ENCODE data around the gene TM4SF4.

Gene TM4SF4

GRCh38 chr3:149455989-149456388 lies 18.5 kb upstream of the TM4SF4 start:
- no peak for DNase-seq

DNA sequence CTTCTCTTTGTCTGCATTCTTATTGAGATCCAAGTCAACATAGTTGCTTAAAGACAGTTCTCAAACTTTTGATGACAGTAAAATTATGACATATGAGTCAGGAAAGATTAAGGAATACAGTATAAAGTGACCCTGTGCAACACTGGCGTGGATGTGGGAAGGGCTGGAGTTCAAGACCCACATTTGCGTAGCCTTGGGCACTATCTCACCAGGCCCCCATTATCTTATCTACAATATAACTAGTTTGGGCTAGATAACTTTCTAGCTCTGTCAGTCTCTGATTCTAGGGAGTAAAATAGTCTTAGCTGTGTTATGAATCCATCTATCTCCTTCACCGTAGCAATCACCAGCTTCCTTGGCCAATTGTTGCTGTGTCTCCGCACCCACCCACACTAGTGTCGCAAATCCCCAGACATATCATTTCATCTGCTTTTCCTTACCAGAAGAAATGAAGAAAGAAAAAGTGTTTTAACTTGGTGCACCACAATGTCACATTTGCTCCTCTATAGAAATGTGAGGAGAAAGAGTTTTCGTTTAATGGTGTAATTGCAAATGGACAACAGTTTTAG lies 14.9 kb upstream of the TM4SF4 start:
- DNase-seq: no peak

- DNase-seq: no peak
Measured at GRCh38 chr3:149460117-149460516, 14.4 kb upstream of the TM4SF4 start.

DNA sequence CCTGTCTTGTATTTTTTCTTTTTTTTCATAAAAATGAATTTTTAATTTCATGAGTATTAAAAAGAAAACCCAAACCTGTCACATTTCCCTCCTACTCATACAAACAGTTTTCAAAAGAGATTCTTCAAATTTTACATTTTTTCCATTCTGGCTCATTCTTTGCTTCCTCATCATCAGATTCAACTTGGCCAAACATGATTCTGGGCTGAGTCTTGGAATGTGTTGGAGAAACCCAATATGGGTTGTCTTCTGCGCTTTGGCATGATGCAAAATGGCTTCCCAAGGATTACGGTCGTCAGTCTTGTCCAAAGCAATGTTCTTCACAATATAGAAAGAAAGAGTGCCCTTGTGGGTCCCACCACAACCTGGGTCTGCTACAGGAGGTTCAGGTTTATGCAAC lies 12.4 kb upstream of the TM4SF4 start:
- no peak for DNase-seq

DNA sequence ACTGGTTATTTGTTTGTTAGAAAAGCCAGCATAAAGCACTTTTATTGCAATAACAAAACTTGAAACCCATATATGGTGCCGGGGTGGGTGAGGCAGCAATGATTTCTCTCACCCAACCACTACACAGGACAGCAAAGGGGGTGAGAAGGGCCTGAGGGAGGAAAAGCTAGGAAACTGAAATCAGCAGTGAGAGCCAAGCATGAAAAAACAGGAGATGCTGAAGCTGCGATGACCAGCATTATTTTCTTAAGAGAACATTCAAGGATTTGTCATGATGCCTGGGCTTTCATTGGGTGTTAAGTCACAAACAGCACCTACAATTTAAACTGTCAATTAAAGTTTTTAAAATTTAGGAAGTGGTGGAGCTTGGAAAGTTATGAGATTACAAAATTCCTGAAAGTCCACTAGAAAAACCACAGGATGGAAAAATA lies 11.9 kb upstream of the TM4SF4 start:
- DNase-seq: no peak

DNA sequence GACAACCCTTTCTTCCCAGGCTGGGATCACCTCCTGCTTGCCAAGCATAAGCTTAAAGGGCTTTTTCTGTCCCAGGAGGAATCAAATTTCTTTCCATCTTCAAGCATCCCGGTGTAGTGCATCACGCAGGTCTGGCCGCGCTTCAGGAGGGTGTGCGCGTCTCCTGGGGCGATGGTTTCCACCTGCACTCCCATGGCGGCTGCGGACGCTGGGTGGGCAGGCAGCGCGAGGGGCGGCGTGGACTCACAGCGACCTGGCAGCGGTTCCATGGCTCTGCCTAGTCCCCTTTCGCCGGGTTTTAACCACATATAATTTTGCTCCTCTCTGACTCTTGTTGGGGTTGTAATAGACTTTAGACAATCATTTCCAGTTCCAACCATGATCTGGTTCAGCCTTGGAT lies 10.6 kb upstream of the TM4SF4 start:
- DNase-seq: no peak

- no peak for DNase-seq
Measured at GRCh38 chr3:149464542-149465328, 9.8 kb upstream of the TM4SF4 start.

DNA sequence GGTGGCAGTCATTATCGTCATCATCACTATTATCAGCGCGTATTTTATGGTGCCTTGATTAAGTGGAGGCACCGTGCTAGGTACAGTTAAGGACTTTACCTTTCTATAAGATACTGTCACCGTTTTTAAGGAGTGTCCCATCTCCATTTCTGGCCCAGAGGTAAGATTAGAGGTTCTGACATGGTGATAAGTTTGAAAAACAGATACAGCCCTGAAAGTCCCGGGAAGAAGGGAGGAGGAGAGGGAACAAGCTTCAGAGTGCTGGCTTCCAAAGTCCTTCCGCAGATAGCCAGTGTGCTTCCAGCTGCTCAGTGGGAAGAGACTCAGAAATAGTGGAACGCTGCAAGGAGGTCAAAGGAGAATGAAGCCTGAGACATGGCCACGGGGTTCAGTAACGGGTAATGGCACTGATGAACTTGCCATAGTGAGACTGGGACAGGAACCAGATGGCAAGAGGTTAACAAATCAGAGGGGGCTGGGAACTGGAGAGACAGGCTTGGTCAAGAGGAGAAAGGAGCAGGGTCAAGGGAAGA lies 9.1 kb upstream of the TM4SF4 start:
- no peak for DNase-seq

DNA sequence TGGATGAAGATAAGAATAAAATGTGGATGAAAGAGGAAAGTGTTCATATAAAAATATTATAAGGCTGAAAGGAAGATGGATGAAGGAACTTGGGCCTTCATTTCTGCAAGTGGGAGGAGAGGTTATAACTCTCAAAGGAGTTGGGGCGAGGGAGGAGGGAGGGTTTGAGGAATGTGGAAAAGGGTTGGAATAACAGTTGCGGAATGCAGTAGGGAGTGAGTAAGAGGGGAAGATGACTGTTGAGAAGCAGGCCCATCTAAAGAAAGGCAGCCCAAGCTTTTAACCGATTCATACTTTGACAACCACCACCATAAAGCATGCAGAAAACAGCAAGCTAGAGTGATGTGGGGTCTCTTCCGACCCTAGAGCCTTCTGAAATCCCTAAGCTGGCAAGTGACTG lies 8.3 kb upstream of the TM4SF4 start:
- DNase-seq: no peak

DNA sequence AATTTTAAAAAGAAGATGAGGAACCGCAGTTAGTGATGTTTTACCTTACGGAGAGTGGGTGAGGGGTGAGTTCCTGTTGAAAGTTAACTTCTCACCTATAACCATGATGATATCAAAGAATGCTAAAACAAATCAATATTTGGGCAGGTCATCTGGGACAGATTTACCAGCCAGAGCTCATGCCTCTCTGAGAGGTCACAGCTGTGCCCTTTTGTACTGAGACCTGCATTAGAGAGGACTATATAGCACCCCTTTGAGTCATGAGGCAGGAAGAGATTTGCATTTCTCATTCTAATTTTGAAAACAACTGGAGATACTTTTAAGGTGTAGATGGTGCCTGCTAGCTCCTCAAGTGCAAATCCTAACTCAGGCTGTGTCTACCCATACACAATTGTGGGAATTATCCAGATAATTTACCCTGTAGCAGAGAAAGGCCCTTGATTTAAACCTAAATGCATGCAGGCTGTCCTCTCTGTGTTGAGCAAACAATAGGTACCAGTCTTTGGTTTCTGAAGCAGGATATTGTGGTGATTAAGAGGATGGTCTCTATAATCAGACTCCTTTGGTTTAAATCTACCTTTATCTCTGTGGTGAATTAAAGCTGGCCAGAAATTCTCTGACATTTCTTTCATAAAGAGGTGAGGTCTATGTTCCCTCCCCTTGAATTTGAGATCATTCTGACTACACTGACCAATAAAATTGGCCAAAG lies 5.8 kb upstream of the TM4SF4 start:
- no peak for DNase-seq

GRCh38 chr3:149470381-149470780 lies 4.1 kb upstream of the TM4SF4 start:
- no peak for DNase-seq

DNA sequence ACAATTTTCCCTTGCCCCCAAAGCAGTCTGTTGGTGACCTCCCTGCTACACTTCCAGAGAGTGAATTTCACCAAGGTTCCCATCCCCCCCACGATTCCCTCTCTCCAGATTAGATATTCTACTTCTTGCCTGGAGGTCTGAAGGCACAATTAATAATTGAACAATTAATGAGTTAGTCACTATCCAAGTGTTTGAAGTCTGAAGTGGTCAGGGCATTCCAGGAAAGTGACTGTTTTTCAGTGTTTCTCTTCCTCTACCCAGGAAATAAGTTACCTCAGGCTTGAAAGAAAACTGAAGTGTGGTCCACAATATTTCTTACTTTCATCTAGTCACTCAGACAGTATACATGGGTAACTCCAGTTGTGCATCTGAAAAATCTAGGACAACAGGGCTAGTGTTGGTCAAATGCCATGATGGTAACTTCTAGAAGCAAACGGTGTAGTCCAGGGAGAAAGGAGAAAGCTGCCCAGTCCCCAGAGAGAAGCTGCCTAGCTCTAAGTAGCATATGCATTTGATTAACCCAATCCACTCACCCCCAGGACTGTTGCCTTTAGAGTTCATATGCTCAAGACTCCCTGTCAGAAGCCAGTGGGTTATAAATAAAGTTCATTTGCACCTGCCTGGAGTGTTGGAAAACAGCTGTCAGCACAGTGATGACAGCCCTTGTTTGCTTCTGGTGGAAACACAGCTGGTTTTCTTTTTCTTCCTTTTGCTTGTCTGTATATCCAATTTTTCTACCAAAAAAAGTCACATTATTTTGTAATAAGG lies 2.3 kb upstream of the TM4SF4 start:
- DNase-seq: peak; percentile 48

DNA sequence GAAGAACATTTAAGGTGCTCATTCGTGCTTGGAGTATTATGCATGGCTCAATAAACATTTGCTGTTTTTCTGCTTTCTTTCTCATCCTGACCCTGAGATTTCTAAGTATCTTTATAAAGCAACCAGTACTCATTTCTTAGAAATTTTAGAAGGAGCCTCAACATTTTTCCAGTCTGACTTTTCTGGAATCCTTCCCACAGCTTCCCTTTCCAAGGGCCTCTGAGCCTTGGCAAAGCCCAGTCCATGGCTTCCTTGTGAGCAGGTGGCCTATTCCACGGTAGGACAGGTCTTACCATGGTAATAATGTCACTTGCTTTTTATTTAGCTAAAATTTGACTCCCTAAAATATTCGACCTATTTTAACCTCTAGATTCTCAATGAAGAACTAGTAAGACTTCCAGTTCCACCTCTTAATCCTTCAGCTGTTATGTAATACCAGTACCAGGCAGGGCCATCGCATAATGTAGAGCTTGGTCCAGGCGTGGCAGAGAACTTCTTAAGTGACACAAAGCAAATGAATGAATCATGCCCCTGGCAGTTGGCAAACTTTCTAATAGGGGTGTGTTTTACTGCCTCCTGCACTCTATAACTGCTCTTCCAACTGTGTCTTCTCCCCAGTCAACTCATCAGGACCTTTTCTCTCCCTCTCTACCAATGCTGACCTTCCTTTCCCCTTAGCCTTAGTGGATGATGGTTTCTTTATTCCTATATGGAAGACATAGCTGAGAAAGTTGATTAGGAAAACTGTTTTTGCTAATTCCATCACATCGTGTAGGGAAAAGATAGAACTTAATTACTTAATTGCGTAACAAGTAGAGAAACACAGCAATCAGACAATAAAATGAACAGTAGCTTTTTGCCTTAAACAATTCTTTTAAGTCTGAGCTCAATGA lies 894 bp upstream of the TM4SF4 start:
- DNase-seq: peak; percentile 51

DNA sequence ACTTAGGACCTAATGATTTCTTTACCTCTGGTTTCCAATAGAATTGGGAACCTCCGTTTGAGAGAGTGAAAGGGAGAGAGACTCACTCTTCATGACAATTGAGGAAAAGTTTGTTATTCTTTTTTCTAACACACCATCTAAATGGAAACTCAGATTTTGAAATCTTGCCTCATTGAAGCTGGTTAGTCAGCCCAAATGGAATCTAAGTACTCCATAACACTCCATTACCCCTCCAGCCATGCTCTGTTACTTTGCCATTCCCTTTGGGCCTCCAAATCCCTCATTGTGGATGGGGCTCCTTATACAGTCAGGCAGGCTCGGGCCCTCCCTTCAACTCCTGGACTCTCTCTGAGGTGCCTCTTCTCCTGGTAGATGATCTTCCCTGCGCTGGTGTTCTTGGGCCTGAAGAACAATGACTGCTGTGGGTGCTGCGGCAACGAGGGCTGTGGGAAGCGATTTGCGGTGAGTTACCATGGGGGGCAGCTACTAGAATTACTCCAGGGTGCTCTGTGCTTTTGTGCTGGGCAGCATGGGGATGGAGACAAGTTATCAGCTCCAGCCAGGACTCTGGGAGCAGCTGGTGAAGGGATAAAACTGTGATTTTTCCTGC lies 1.1 kb downstream of the TM4SF4 start:
- DNase-seq: no peak

DNA sequence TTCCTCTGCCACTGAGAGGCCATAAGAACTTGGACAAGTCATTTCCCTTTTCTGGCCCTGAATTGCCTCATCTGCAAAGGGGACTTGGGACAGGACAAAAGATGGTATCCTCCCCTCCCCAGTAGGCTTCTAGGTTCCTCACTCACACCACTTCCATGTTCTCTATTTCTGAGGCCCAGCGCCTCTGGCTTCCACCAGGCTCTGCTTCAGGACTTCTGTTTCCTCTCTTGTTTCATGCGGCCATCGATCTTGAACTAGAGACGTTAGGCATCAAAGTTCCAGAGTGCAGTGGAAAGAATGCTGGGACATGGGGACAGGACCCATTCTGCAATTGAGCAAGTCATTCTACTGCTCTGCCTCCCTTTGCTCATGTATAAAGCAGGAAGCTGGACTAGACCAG lies 1.7 kb downstream of the TM4SF4 start:
- DNase-seq: no peak

GRCh38 chr3:149479621-149480325 lies 5.3 kb downstream of the TM4SF4 start:
- DNase-seq: no peak

DNA sequence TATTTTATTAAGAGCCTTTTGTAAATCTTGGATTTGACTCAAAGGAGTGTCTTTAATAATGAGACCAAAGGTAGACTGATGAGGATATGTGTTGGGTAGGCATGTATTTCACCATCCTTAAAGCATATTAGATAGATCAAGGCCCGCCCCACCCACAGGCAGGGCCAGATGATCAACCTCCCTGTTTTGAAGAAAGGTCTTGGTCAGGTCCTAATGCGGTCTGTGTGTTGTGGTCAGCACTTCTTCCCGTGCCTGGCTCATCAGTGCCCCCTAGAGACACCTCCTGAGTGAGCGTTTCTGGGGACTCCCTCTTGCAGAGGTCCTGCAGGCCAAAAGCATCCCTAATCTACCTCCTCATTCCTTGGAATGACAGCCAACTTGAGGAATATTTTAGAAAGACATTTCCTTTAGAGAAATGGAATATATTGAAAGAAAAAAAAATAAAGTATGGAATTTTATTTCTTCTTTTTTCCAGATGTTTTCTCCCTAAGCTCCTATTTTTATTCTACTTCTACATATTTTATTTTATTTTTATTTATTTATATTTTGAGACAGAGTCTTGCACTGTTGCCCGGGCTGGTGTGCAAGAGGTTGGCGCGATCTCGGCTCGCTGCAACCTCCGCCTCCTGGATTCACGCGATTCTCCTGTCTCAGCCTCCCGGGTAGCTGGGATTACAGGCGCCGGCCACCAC lies 6.0 kb downstream of the TM4SF4 start:
- peak; percentile 76 for DNase-seq

DNA sequence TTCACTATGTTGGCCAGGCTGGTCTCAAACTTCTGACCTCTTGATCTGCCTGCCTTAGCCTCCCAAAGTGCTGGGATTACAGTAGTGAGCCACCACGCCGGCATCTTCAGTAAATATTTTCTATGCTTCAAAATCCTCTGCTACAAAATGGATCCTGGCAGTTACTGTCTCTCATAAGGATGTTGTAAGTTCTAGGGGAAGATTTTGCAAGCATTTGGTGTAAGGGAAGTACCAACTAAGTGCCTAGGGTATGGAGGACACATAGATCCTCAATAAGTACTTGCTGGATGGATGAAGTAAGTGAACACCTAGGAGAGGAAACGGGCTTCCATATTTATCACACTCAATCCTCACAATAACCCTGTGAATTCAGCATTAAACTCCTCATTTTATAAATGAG lies 6.6 kb downstream of the TM4SF4 start:
- DNase-seq: no peak

DNA sequence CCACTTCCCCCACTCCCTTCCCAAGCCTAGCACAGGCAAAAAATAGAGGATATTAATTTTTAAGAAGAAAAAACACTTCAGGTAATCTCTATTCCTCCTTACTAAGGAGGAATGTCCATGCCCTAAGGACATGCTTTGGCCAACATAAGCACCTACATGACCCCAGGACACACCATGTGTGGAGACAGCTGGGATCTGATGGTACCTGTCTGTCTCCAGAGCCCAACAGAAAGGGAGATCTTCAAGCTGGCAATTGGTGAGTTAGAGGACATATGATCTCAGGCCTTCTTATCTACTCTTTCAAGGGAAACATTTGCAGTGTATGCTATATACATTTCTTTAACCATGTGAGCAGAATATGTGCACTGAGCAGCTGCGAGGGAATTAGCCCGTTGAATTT lies 7.0 kb downstream of the TM4SF4 start:
- no peak for DNase-seq

- DNase-seq: no peak
Measured at GRCh38 chr3:149486726-149487125, 12.2 kb downstream of the TM4SF4 start.

All from NCI-H510A treated with DMSO at 0.1 percent for 48 hours (cell line).